Astrocyte (in vitro differentiated cells and primary cell): ENCODE data around the gene CRLF3.

Source experiments
- CTCF ChIP-seq: IDR thresholded peaks from 2 replicates; pipeline ENCODE4 v1.5.1; 2011; ENCODE audit warnings: low read depth, mild to moderate bottlenecking, inconsistent platforms, low read length, moderate library complexity; ENCODE audit not compliant: insufficient read depth
- EZH2 ChIP-seq: IDR thresholded peaks from 2 replicates; pipeline ENCODE4 v1.6.1; 2012; ENCODE audit warnings: mild to moderate bottlenecking, low read length, inconsistent platforms; ENCODE audit not compliant: insufficient read depth

DNA sequence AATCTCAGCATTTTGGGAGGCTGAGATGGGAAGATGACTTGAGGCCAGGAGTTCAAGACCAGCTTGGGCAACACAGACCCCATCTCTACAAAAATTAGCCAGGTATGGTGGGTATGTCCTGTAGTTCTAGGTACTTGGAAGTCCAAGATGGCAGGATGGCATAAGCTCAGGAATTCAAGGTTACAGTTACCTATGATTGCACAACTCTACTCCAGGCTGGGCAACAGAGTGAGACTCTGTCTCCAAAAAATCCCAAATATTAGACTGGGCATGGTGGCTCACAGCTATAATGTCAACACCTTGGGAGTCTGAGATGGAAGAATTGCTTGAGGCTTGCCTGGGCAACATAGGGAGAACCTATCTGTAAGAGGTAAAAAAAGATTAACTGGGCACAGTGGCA lies 63.4 kb downstream of the CRLF3 start:
- TF ChIP-seq CTCF (no peak), EZH2 (no peak)
